PC-3 (cell line): Measurements from ENCODE around the gene DNAH14.

Experiments
- EZH2 ChIP-seq: fragments of 300-600 bp; sonication (generic); IDR thresholded peaks from one replicate; pipeline ENCODE4 v1.6.1; 2017; ENCODE audit warnings: antibody characterized with exemption, mild to moderate bottlenecking, low read length; ENCODE audit not compliant: unreplicated experiment
- TF ChIP-seq, protein P1 (sequence below): fragments of 300-600 bp; sonication (generic); conservative IDR thresholded peaks from 2 replicates; pipeline ENCODE4 v1.5.1; 2017; ENCODE audit warnings: antibody characterized with exemption, low read depth, mild to moderate bottlenecking, low read length

DNA sequence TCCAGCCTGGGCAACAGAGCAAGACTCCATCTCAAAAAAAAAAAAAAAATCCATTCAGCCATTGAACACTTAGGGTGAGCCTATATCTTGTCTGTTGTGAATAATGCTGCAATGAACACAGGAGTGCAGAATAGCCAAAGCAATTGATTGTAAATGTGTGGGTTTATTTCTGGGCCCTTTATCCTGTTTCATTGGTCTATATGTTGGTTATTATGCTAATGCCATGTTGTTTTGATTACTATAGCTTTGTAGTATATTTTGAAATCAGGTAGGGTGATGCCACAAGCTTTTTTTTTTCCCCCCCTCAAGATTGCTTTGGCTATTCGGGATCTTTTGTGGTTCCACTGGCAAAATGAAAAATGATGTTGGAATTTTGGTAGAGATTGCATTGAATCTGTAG lies 330.8 kb downstream of the DNAH14 start:
- no peak for TF ChIP-seq EZH2
- TF ChIP-seq, protein P1, sequence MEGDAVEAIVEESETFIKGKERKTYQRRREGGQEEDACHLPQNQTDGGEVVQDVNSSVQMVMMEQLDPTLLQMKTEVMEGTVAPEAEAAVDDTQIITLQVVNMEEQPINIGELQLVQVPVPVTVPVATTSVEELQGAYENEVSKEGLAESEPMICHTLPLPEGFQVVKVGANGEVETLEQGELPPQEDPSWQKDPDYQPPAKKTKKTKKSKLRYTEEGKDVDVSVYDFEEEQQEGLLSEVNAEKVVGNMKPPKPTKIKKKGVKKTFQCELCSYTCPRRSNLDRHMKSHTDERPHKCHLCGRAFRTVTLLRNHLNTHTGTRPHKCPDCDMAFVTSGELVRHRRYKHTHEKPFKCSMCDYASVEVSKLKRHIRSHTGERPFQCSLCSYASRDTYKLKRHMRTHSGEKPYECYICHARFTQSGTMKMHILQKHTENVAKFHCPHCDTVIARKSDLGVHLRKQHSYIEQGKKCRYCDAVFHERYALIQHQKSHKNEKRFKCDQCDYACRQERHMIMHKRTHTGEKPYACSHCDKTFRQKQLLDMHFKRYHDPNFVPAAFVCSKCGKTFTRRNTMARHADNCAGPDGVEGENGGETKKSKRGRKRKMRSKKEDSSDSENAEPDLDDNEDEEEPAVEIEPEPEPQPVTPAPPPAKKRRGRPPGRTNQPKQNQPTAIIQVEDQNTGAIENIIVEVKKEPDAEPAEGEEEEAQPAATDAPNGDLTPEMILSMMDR, result no peak
